Ishikawa (cell line): ENCODE measurements around the gene KHDRBS2.

Experiments used
- CEBPB ChIP-seq: IDR thresholded peaks from 2 replicates; pipeline ENCODE4 v1.6.1; 2012
- CREB1 ChIP-seq: IDR thresholded peaks from 2 replicates; pipeline ENCODE4 v1.6.1; 2012; ENCODE audit warnings: low read depth
- EGR1 ChIP-seq: IDR thresholded peaks from 2 replicates; pipeline ENCODE4 v1.6.1; 2012
- EP300 ChIP-seq: IDR thresholded peaks from 2 replicates; pipeline ENCODE4 v1.6.1; 2012; ENCODE audit warnings: borderline replicate concordance
- FOXM1 ChIP-seq: IDR thresholded peaks from 2 replicates; pipeline ENCODE4 v1.6.1; 2012; ENCODE audit warnings: low read depth, borderline replicate concordance
- NFIC ChIP-seq: IDR thresholded peaks from 2 replicates; pipeline ENCODE4 v1.6.1; 2012
- RAD21 ChIP-seq: IDR thresholded peaks from 2 replicates; pipeline ENCODE4 v1.6.1; 2012; ENCODE audit warnings: low read depth
- TAF1 ChIP-seq: IDR thresholded peaks from 2 replicates; pipeline ENCODE4 v1.6.1; 2012; ENCODE audit warnings: low read depth, mild to moderate bottlenecking
- TCF12 ChIP-seq: IDR thresholded peaks from 2 replicates; pipeline ENCODE4 v1.6.1; 2012; ENCODE audit warnings: low read depth
- TEAD4 ChIP-seq: IDR thresholded peaks from 2 replicates; pipeline ENCODE4 v1.6.1; 2012
- USF1 ChIP-seq: IDR thresholded peaks from 2 replicates; pipeline ENCODE4 v1.6.1; 2012
- YY1 ChIP-seq: IDR thresholded peaks from 2 replicates; pipeline ENCODE4 v1.6.1; 2012; ENCODE audit warnings: low read depth
- ZBTB7A ChIP-seq: IDR thresholded peaks from 2 replicates; pipeline ENCODE4 v1.6.1; 2012; ENCODE audit warnings: low read depth
- TF ChIP-seq, protein P1 (sequence below): IDR thresholded peaks from 2 replicates; pipeline ENCODE4 v1.6.1; 2012
- TF ChIP-seq, protein P2 (sequence below): IDR thresholded peaks from 2 replicates; pipeline ENCODE4 v1.6.1; 2012; ENCODE audit warnings: low read depth, mild to moderate bottlenecking

KHDRBS2 gene

DNA sequence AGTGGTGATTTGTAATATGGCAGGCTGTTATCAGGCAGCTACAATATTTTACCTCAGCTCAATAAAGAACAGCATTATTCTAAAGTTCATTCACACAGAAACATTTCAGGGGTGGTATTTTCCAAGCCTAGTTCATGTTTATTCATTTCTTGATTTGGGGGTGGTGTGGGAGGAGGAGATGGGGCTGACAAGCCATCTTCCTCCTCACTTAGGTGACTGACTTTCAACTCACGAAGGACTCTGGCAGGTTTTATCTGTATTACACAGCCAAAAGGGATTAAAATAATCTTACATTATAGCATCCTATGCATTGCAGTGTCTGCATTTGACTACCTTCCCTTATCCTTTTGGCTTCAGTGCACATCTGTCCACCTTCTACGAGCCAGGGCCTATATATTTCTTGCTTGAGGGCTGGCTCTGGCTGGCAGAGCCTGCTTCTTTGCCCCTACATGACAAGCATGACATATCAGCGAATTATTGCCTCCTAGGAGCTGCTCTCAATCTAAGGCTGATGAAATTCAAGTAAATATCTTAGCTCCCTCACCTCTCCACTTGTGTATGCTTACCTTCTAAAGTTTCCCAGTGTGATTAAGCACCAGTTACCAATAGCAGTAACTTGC lies 20.0 kb downstream of the KHDRBS2 start:
- no peak for TF ChIP-seq ZBTB7A
- no peak for TF ChIP-seq USF1
- TF ChIP-seq FOXM1, result no peak
- TF ChIP-seq EP300, result no peak
- no peak for TF ChIP-seq TAF1
- TF ChIP-seq YY1, result no peak
- TF ChIP-seq, protein P1, sequence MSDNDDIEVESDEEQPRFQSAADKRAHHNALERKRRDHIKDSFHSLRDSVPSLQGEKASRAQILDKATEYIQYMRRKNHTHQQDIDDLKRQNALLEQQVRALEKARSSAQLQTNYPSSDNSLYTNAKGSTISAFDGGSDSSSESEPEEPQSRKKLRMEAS, result no peak
- TF ChIP-seq CEBPB, result no peak
- TF ChIP-seq NFIC, result no peak
- TF ChIP-seq, protein P2, sequence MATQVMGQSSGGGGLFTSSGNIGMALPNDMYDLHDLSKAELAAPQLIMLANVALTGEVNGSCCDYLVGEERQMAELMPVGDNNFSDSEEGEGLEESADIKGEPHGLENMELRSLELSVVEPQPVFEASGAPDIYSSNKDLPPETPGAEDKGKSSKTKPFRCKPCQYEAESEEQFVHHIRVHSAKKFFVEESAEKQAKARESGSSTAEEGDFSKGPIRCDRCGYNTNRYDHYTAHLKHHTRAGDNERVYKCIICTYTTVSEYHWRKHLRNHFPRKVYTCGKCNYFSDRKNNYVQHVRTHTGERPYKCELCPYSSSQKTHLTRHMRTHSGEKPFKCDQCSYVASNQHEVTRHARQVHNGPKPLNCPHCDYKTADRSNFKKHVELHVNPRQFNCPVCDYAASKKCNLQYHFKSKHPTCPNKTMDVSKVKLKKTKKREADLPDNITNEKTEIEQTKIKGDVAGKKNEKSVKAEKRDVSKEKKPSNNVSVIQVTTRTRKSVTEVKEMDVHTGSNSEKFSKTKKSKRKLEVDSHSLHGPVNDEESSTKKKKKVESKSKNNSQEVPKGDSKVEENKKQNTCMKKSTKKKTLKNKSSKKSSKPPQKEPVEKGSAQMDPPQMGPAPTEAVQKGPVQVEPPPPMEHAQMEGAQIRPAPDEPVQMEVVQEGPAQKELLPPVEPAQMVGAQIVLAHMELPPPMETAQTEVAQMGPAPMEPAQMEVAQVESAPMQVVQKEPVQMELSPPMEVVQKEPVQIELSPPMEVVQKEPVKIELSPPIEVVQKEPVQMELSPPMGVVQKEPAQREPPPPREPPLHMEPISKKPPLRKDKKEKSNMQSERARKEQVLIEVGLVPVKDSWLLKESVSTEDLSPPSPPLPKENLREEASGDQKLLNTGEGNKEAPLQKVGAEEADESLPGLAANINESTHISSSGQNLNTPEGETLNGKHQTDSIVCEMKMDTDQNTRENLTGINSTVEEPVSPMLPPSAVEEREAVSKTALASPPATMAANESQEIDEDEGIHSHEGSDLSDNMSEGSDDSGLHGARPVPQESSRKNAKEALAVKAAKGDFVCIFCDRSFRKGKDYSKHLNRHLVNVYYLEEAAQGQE, result no peak
- TF ChIP-seq TCF12, result no peak

- TF ChIP-seq YY1 (no peak), EP300 (no peak), CEBPB (no peak)
Observed at GRCh38 chr6:62262283-62262682, 23.7 kb downstream of the KHDRBS2 start.

- TF ChIP-seq, protein P2, result no peak
- TF ChIP-seq EP300 (no peak), USF1 (no peak), YY1 (no peak), TCF12 (no peak), ZBTB7A (no peak), TEAD4 (no peak), EGR1 (no peak), RAD21 (no peak), NFIC (no peak), CREB1 (no peak)
- TF ChIP-seq, protein P1, result no peak
Observed at GRCh38 chr6:62246087-62246486, 39.9 kb downstream of the KHDRBS2 start.

DNA sequence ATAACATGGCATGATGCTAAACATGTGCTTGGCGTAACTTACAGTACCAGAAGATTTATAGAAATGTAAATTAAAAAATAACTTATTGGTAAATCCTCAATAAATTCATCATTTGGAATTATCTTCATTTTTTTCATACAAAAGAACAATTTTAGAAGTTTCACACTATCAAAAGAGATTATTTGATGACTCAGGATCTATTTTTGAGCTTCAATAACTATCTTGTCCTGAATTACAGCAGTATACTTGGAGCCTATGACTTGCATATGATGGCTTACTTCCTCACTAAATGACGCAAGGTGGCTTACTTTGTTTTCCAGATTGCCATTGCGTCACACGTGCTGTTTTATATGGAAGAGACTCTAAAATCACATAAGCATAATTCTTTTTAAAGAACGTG lies 49.2 kb downstream of the KHDRBS2 start:
- no peak for TF ChIP-seq TEAD4
- TF ChIP-seq CREB1, result no peak
- no peak for TF ChIP-seq TCF12
- no peak for TF ChIP-seq EP300
- TF ChIP-seq FOXM1, result no peak
- TF ChIP-seq, protein P2, result no peak
- TF ChIP-seq CEBPB, result no peak
- TF ChIP-seq YY1, result no peak
- TF ChIP-seq RAD21, result no peak
- TF ChIP-seq ZBTB7A, result no peak
- TF ChIP-seq, protein P1, result no peak
- TF ChIP-seq EGR1, result no peak
- TF ChIP-seq TAF1, result no peak
- TF ChIP-seq NFIC, result no peak
- no peak for TF ChIP-seq USF1
